ENCODE data around the gene SCAMP4. TPM values are rescaled to one million over a fixed set of nuclear protein-coding genes. Genes with fewer than 3 reads are reported as not detected.

The SCAMP4 gene
- total RNA-seq, 2 donors from 2014 or later, result 69.6 to 75.3 TPM

DNA sequence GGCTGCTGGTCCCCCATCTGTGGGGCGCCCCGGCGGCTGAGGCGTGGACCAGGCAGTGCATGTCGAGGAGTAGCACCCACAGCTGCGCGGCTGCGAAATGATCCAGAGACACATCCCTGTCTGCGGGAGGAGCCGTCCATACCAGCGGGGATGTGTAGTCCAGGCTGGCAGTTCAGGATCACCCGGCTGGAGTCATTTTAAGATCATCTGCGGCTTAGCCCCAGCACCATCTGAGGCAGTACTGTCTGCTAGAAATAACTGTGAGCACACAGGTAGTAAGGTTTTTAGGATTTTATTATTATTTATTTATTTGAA, 3.1 kb downstream of the SCAMP4 start:
- Histone ChIP-seq H3K4me1 (ENCODE audit: control insufficient read depth, insufficient read depth, low read length) (no peaks in the 10 kb centered on the region), H3K9ac (ENCODE audit: extremely low read depth, low read length, poor library complexity, severe bottlenecking) (no peak overlapping the region), H3K36me3 (ENCODE audit: control insufficient read depth, insufficient read depth, low read length) (peaks cover 7% of the 10 kb centered on the region), H3K4me3 (ENCODE audit: low read length) (no peak overlapping the region), H3K9me3 (ENCODE audit: control insufficient read depth, low read length) (no peaks in the 10 kb centered on the region), H3K27me3 (ENCODE audit: control insufficient read depth, insufficient read depth, low read length, poor library complexity, severe bottlenecking) (no peaks in the 10 kb centered on the region), H3K27ac (ENCODE audit: low read depth, low read length) (no peak overlapping the region)
- H3K27ac Mint-ChIP-seq, result no peak overlapping the region
- no peak for DNase-seq
- H3K4me1 Mint-ChIP-seq, result peaks cover 4% of the 10 kb centered on the region
- 95 to 96% methylated on average over 12 to 13 of the region's 13 CpGs for WGBS, 2 experiments (ENCODE audit: insufficient coverage in 1 of 2, insufficient read length in 1 of 2)
- H3K27me3 Mint-ChIP-seq (ENCODE audit: insufficient read depth), result no peaks in the 10 kb centered on the region
- no peaks in the 10 kb centered on the region for H3K9me3 Mint-ChIP-seq
- H3K36me3 Mint-ChIP-seq (ENCODE audit: low read depth), result peaks cover 21% of the 10 kb centered on the region
- no peak overlapping the region for H3K4me3 Mint-ChIP-seq
- TF ChIP-seq, protein P1, sequence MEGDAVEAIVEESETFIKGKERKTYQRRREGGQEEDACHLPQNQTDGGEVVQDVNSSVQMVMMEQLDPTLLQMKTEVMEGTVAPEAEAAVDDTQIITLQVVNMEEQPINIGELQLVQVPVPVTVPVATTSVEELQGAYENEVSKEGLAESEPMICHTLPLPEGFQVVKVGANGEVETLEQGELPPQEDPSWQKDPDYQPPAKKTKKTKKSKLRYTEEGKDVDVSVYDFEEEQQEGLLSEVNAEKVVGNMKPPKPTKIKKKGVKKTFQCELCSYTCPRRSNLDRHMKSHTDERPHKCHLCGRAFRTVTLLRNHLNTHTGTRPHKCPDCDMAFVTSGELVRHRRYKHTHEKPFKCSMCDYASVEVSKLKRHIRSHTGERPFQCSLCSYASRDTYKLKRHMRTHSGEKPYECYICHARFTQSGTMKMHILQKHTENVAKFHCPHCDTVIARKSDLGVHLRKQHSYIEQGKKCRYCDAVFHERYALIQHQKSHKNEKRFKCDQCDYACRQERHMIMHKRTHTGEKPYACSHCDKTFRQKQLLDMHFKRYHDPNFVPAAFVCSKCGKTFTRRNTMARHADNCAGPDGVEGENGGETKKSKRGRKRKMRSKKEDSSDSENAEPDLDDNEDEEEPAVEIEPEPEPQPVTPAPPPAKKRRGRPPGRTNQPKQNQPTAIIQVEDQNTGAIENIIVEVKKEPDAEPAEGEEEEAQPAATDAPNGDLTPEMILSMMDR (conservative IDR thresholded peaks at IDR 0.05), result no peak

DNA sequence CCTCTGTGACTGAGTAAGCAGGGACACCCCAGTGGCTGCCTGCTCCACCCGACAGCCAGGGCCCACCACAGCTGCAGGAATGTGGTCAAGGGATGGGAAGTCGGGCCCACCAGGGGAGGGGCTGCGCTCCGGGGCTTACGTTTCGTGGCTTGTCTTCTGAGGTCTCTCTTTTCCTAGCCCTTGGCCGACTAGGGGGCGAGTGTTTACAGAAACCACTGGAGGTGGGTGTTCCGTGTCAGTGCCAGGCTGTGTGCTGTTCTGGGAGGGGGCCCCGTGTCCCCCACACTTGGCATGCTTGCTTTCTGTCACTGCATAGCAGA, 4.5 kb downstream of the SCAMP4 start:
- no peak overlapping the region for H3K27ac Mint-ChIP-seq
- Histone ChIP-seq H3K4me3 (ENCODE audit: low read length) (no peak overlapping the region), H3K36me3 (ENCODE audit: control insufficient read depth, insufficient read depth, low read length) (peaks cover 12% of the 10 kb centered on the region), H3K4me1 (ENCODE audit: control insufficient read depth, insufficient read depth, low read length) (no peaks in the 10 kb centered on the region), H3K27ac (ENCODE audit: low read depth, low read length) (no peak overlapping the region), H3K9ac (ENCODE audit: extremely low read depth, low read length, poor library complexity, severe bottlenecking) (no peak overlapping the region), H3K27me3 (ENCODE audit: control insufficient read depth, insufficient read depth, low read length, poor library complexity, severe bottlenecking) (no peaks in the 10 kb centered on the region), H3K9me3 (ENCODE audit: control insufficient read depth, low read length) (no peaks in the 10 kb centered on the region)
- H3K27me3 Mint-ChIP-seq (ENCODE audit: insufficient read depth), result no peaks in the 10 kb centered on the region
- H3K36me3 Mint-ChIP-seq (ENCODE audit: low read depth), result peaks cover 24% of the 10 kb centered on the region
- H3K9me3 Mint-ChIP-seq, result no peaks in the 10 kb centered on the region
- no peak for DNase-seq
- TF ChIP-seq, protein P1 (conservative IDR thresholded peaks at IDR 0.05), result no peak
- 95 to 99% methylated on average over 9 to 10 of the region's 10 CpGs for WGBS, 2 experiments (ENCODE audit: insufficient coverage in 1 of 2, insufficient read length in 1 of 2)
- no peak overlapping the region for H3K4me3 Mint-ChIP-seq
- H3K4me1 Mint-ChIP-seq, result no peaks in the 10 kb centered on the region

DNA sequence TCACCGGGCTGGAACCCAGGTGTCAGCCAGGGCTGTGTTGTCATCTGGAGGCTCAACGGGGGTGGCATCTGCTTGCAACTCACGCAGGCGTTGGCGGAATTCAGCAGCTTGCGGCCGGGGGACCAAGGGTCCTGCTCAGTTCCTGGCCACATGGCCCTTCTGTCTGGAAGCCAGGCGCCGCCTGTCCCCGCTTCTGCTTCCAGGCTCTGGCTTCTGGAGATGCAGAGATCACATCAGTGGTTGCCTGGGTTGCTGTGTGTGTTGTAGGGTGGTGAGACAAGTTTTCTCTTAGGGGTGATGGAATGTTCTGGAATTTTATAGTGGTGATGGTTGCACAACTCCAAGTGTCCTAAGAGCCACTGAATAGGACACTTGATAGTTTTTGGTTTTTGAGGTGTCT, 5.0 kb downstream of the SCAMP4 start:
- Histone ChIP-seq H3K36me3 (ENCODE audit: control insufficient read depth, insufficient read depth, low read length) (peaks cover 12% of the 10 kb centered on the region), H3K4me3 (ENCODE audit: low read length) (no peak overlapping the region), H3K27ac (ENCODE audit: low read depth, low read length) (no peak overlapping the region), H3K27me3 (ENCODE audit: control insufficient read depth, insufficient read depth, low read length, poor library complexity, severe bottlenecking) (no peaks in the 10 kb centered on the region), H3K9ac (ENCODE audit: extremely low read depth, low read length, poor library complexity, severe bottlenecking) (no peak overlapping the region), H3K4me1 (ENCODE audit: control insufficient read depth, insufficient read depth, low read length) (no peaks in the 10 kb centered on the region), H3K9me3 (ENCODE audit: control insufficient read depth, low read length) (no peaks in the 10 kb centered on the region)
- no peaks in the 10 kb centered on the region for H3K4me1 Mint-ChIP-seq
- no peaks in the 10 kb centered on the region for H3K27me3 Mint-ChIP-seq (ENCODE audit: insufficient read depth)
- peak overlapping the region; percentile 8 for H3K27ac Mint-ChIP-seq
- H3K36me3 Mint-ChIP-seq (ENCODE audit: low read depth), result peaks cover 25% of the 10 kb centered on the region
- no peak for DNase-seq
- TF ChIP-seq, protein P1 (conservative IDR thresholded peaks at IDR 0.05), result no peak
- WGBS, 2 experiments (ENCODE audit: insufficient coverage in 1 of 2, insufficient read length in 1 of 2), result 94 to 98% methylated on average over 7 to 10 of the region's 10 CpGs
- H3K9me3 Mint-ChIP-seq, result no peaks in the 10 kb centered on the region
- no peak overlapping the region for H3K4me3 Mint-ChIP-seq
